HepG2 (cell line): Measurements from ENCODE around the gene OSCP1. TPM values are rescaled to one million over a fixed set of nuclear protein-coding genes. Genes with fewer than 3 reads are reported as not detected.

Experiments used
- ESRRA ChIP-seq: sonication (generic); formaldehyde crosslinking; IDR thresholded peaks from 2 replicates; pipeline ENCODE4 v1.5.1; 2020; ENCODE audit warnings: mild to moderate bottlenecking, low read depth, missing genetic modification reagents
- GATAD1 ChIP-seq: IDR thresholded peaks from 2 replicates; pipeline ENCODE4 v1.6.1; 2016; ENCODE audit warnings: missing genetic modification reagents, missing compliant biosample characterization
- MAF1 ChIP-seq: sonication (generic); formaldehyde crosslinking; IDR thresholded peaks from 2 replicates; pipeline ENCODE4 v1.5.0; 2020; ENCODE audit warnings: missing genetic modification reagents, borderline replicate concordance
- NFKBIZ ChIP-seq: IDR thresholded peaks from 2 replicates; pipeline ENCODE4 v1.6.1; 2018; ENCODE audit warnings: missing genetic modification reagents, missing compliant biosample characterization
- NFRKB ChIP-seq: fragments of 450-650 bp; IDR thresholded peaks from 2 replicates; pipeline ENCODE4 v1.6.1; 2017
- RCOR2 ChIP-seq: IDR thresholded peaks from 2 replicates; pipeline ENCODE4 v1.6.1; 2016; ENCODE audit warnings: missing biosample characterization, missing genetic modification reagents
- RFXAP ChIP-seq: sonication (generic); formaldehyde crosslinking; IDR thresholded peaks from 2 replicates; pipeline ENCODE4 v1.4.0; 2020; ENCODE audit warnings: missing genetic modification reagents, borderline replicate concordance
- RXRA ChIP-seq: sonication (generic); formaldehyde crosslinking; IDR thresholded peaks from 2 replicates; pipeline ENCODE4 v1.5.1; 2020; ENCODE audit warnings: missing genetic modification reagents
- SCMH1 ChIP-seq: sonication (generic); formaldehyde crosslinking; IDR thresholded peaks from 2 replicates; pipeline ENCODE4 v1.9.0; 2021; ENCODE audit warnings: missing genetic modification reagents, mild to moderate bottlenecking, borderline replicate concordance
- ZNF230 ChIP-seq: sonication (generic); formaldehyde crosslinking; IDR thresholded peaks from 2 replicates; pipeline ENCODE4 v1.4.0; 2020; ENCODE audit warnings: mild to moderate bottlenecking, missing genetic modification reagents
- ZNF234 ChIP-seq: sonication (generic); formaldehyde crosslinking; conservative IDR thresholded peaks from 2 replicates; pipeline ENCODE4 v1.5.1; 2020; ENCODE audit warnings: mild to moderate bottlenecking, missing genetic modification reagents
- ZNF260 ChIP-seq: sonication (generic); formaldehyde crosslinking; IDR thresholded peaks from 2 replicates; pipeline ENCODE4 v1.4.0; 2020; ENCODE audit warnings: missing genetic modification reagents, low read depth, mild to moderate bottlenecking, borderline replicate concordance
- ZNF44 ChIP-seq: sonication (generic); formaldehyde crosslinking; IDR thresholded peaks from 2 replicates; pipeline ENCODE4 v1.5.1; 2020; ENCODE audit warnings: mild to moderate bottlenecking, missing genetic modification reagents
- ZNF569 ChIP-seq: sonication (generic); formaldehyde crosslinking; IDR thresholded peaks from 2 replicates; pipeline ENCODE4 v1.5.0; 2020; ENCODE audit warnings: mild to moderate bottlenecking, missing genetic modification reagents, moderate library complexity, borderline replicate concordance
- ZNF790 ChIP-seq: sonication (generic); formaldehyde crosslinking; IDR thresholded peaks from 2 replicates; pipeline ENCODE4 v1.8.0; 2022; ENCODE audit warnings: missing genetic modification reagents, mild to moderate bottlenecking, borderline replicate concordance
- polyA plus RNA-seq, 8 experiments: library from polyadenylated mRNA; depleted of rRNA in 3 of 8; stranded (reverse) in 7 of 8; unstranded in 1 of 8; fragments of >200 nt; fragmentation: Illumina TruSeq in 4 of 8; extraction: Trizol in 4 of 8; gene quantifications; 2 replicates each; pipeline versions ENCODE4 v1.2.1 to v1.2.3, GENCODE V29; 2011 to 2016; ENCODE audit warnings: low read depth in 4 of 8, missing spikeins in 1 of 8, mixed read lengths in 1 of 8; ENCODE audit not compliant: insufficient read depth in 1 of 8
- total RNA-seq, 5 experiments: library from RNA; depleted of rRNA; stranded (reverse); fragments of >200 nt; fragmentation: Illumina TruSeq; extraction: Trizol; gene quantifications; 2 replicates each; pipeline ENCODE4 v1.2.3, GENCODE V29; 2016; ENCODE audit warnings: low read depth in 1 of 5
- TF ChIP-seq, protein P1 (sequence below): sonication (generic); formaldehyde crosslinking; IDR thresholded peaks from 2 replicates; pipeline ENCODE4 v1.4.0; 2020; ENCODE audit warnings: missing genetic modification reagents
- TF ChIP-seq, protein P2 (sequence below): sonication (generic); formaldehyde crosslinking; conservative IDR thresholded peaks from 2 replicates; pipeline ENCODE4 v1.4.0; 2020; ENCODE audit warnings: missing genetic modification reagents
- TF ChIP-seq, protein P3 (sequence below): sonication (generic); formaldehyde crosslinking; IDR thresholded peaks from 2 replicates; pipeline ENCODE4 v1.4.0; 2020; ENCODE audit warnings: missing genetic modification reagents, borderline replicate concordance
- TF ChIP-seq, protein P4 (sequence below): IDR thresholded peaks from 2 replicates; pipeline ENCODE4 v1.6.1; 2016; ENCODE audit warnings: missing compliant biosample characterization, missing genetic modification reagents, borderline replicate concordance
- TF ChIP-seq, protein P5 (sequence below): sonication (generic); formaldehyde crosslinking; IDR thresholded peaks from 2 replicates; pipeline ENCODE4 v1.5.0; 2020; ENCODE audit warnings: mild to moderate bottlenecking, missing genetic modification reagents, borderline replicate concordance

Gene OSCP1
- total and polyA plus RNA-seq, 2 of the 13 experiments (the other 11 are each of a cell fraction or from before 2014, with no cell fraction given) = 0.60 to 0.84 TPM

DNA sequence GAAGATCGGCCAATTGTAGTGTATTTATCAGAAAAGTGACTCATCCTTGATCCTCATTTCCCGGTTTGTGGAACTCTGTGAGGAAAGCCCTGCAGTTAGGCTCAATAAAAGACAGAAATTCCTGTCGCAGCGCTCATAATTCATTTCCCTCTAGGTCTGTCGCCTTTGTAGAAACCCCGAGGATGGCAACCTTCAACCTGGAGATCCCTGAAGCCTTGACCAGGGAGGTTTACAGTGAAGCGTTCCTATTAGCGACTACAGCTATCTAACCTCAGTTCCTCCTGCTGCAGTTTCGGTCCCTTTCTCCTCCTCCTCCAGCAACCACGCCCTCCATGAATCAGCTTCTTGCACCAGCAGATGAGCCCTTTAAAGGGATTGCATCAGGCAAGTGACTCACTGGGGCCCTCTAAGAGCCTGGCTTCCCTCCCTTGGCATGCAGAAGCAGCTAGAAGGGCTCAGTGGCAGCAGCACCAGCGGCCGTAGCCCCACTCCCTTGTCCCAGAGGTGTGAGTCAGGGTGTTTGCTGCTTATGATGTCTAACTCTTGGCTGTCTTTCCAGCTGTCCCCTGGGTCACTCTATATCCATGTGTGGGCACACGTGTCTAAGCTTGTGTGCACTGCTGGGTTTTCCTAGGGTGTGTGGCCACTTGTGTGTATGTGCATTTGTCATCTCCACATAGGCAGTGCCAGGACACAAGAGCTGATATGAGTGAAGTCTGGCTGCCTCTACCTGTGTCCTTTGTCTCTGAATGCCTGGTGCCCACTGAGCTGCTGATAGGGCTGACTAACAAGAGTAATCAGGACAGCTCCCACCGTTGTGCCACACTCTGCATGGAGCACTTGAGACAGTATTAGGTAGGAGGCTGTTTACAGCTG is 63.7 kb downstream of the OSCP1 start (continued):
- TF ChIP-seq ZNF790 (CRISPR knock-in tag) = no peak; the same call in 1 of the 2 replicates
- TF ChIP-seq NFRKB = no peak
- TF ChIP-seq RXRA (CRISPR knock-in tag) = no peak
- TF ChIP-seq, protein P1, sequence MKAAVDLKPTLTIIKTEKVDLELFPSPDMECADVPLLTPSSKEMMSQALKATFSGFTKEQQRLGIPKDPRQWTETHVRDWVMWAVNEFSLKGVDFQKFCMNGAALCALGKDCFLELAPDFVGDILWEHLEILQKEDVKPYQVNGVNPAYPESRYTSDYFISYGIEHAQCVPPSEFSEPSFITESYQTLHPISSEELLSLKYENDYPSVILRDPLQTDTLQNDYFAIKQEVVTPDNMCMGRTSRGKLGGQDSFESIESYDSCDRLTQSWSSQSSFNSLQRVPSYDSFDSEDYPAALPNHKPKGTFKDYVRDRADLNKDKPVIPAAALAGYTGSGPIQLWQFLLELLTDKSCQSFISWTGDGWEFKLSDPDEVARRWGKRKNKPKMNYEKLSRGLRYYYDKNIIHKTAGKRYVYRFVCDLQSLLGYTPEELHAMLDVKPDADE (CRISPR knock-in tag) = 0 out of 2 replicates have a peak, but pooled peaks have one; percentile 5
- peak; percentile 32; the same call in 1 of the 2 replicates for TF ChIP-seq RFXAP (CRISPR knock-in tag)
- TF ChIP-seq MAF1 (CRISPR knock-in tag) = no peak
- TF ChIP-seq, protein P2, sequence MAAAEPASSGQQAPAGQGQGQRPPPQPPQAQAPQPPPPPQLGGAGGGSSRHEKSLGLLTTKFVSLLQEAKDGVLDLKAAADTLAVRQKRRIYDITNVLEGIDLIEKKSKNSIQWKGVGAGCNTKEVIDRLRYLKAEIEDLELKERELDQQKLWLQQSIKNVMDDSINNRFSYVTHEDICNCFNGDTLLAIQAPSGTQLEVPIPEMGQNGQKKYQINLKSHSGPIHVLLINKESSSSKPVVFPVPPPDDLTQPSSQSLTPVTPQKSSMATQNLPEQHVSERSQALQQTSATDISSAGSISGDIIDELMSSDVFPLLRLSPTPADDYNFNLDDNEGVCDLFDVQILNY (CRISPR knock-in tag) = no peak
- no peak for TF ChIP-seq SCMH1 (CRISPR knock-in tag)
- TF ChIP-seq GATAD1 = no peak; the same call in none of the 2 replicates
- TF ChIP-seq, protein P3, sequence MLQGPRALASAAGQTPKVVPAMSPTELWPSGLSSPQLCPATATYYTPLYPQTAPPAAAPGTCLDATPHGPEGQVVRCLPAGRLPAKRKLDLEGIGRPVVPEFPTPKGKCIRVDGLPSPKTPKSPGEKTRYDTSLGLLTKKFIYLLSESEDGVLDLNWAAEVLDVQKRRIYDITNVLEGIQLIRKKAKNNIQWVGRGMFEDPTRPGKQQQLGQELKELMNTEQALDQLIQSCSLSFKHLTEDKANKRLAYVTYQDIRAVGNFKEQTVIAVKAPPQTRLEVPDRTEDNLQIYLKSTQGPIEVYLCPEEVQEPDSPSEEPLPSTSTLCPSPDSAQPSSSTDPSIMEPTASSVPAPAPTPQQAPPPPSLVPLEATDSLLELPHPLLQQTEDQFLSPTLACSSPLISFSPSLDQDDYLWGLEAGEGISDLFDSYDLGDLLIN = no peak
- no peak for TF ChIP-seq ZNF234 (CRISPR knock-in tag)
- TF ChIP-seq NFKBIZ (CRISPR knock-in tag) = 0 out of 2 replicates have a peak, but pooled peaks have one; percentile 38
- no peak for TF ChIP-seq ZNF260 (CRISPR knock-in tag)
- TF ChIP-seq ESRRA (CRISPR knock-in tag) = no peak
- peak; percentile 66; the same call in 1 of the 2 replicates for TF ChIP-seq RCOR2 (CRISPR knock-in tag)
- peak; percentile 69; the same call in 1 of the 2 replicates for TF ChIP-seq ZNF230
- TF ChIP-seq, protein P4, sequence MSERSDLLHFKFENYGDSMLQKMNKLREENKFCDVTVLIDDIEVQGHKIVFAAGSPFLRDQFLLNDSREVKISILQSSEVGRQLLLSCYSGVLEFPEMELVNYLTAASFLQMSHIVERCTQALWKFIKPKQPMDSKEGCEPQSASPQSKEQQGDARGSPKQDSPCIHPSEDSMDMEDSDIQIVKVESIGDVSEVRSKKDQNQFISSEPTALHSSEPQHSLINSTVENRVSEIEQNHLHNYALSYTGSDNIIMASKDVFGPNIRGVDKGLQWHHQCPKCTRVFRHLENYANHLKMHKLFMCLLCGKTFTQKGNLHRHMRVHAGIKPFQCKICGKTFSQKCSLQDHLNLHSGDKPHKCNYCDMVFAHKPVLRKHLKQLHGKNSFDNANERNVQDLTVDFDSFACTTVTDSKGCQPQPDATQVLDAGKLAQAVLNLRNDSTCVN (CRISPR knock-in tag) = no peak; the same call in 1 of the 2 replicates
- TF ChIP-seq, protein P5, sequence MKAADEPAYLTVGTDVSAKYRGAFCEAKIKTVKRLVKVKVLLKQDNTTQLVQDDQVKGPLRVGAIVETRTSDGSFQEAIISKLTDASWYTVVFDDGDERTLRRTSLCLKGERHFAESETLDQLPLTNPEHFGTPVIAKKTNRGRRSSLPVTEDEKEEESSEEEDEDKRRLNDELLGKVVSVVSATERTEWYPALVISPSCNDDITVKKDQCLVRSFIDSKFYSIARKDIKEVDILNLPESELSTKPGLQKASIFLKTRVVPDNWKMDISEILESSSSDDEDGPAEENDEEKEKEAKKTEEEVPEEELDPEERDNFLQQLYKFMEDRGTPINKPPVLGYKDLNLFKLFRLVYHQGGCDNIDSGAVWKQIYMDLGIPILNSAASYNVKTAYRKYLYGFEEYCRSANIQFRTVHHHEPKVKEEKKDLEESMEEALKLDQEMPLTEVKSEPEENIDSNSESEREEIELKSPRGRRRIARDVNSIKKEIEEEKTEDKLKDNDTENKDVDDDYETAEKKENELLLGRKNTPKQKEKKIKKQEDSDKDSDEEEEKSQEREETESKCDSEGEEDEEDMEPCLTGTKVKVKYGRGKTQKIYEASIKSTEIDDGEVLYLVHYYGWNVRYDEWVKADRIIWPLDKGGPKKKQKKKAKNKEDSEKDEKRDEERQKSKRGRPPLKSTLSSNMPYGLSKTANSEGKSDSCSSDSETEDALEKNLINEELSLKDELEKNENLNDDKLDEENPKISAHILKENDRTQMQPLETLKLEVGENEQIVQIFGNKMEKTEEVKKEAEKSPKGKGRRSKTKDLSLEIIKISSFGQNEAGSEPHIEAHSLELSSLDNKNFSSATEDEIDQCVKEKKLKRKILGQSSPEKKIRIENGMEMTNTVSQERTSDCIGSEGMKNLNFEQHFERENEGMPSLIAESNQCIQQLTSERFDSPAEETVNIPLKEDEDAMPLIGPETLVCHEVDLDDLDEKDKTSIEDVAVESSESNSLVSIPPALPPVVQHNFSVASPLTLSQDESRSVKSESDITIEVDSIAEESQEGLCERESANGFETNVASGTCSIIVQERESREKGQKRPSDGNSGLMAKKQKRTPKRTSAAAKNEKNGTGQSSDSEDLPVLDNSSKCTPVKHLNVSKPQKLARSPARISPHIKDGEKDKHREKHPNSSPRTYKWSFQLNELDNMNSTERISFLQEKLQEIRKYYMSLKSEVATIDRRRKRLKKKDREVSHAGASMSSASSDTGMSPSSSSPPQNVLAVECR (CRISPR knock-in tag) = peak; percentile 81
- no peak for TF ChIP-seq ZNF569
- TF ChIP-seq ZNF44 (CRISPR knock-in tag) = no peak
